Smooth muscle cell (in vitro differentiated cells): Measurements from ENCODE around the gene GUSB. TPM values are rescaled to one million over a fixed set of nuclear protein-coding genes. Genes with fewer than 3 reads are reported as not detected.
"Not testable (repeated sequence)": the region's sequence is repeated elsewhere in the genome, so short reads cannot be mapped to it uniquely, and the experiment has no call there.

Source experiments
- DNase-seq: peaks from one replicate; lab custom pipeline; 2025; ENCODE audit not compliant: unreplicated experiment; lab: John Stamatoyannopoulos, UW
- H2AFZ ChIP-seq: fragments of 200-600 bp; sonication (generic); 2 replicates; pipeline ENCODE4 v1.6.0; 2016; ENCODE audit warnings: antibody characterized with exemption, low read depth, mild to moderate bottlenecking
- H3F3A ChIP-seq: fragments of 200-600 bp; sonication (generic); 2 replicates; pipeline ENCODE4 v1.6.0; 2017; ENCODE audit warnings: antibody characterized with exemption, low read depth
- H3K27ac ChIP-seq: fragments of 200-600 bp; sonication (generic); 2 replicates; pipeline ENCODE4 v1.5.1; 2016; ENCODE audit warnings: low read depth, mild to moderate bottlenecking
- H3K27me3 ChIP-seq: fragments of 200-600 bp; sonication (generic); 2 replicates; pipeline ENCODE4 v1.6.1; 2016; ENCODE audit warnings: low read depth, mild to moderate bottlenecking
- H3K36me3 ChIP-seq: fragments of 200-600 bp; sonication (generic); 2 replicates; pipeline ENCODE4 v1.5.1; 2016; ENCODE audit warnings: low read depth
- H3K4me1 ChIP-seq: fragments of 200-600 bp; sonication (generic); 2 replicates; pipeline ENCODE4 v1.5.1; 2016; ENCODE audit warnings: low read depth
- H3K4me2 ChIP-seq: fragments of 200-600 bp; sonication (generic); 2 replicates; pipeline ENCODE4 v1.6.0; 2016; ENCODE audit warnings: mild to moderate bottlenecking
- H3K4me3 ChIP-seq: fragments of 200-600 bp; sonication (generic); 2 replicates; pipeline ENCODE4 v1.5.1; 2016; ENCODE audit warnings: mild to moderate bottlenecking
- H3K79me2 ChIP-seq: fragments of 200-600 bp; sonication (generic); 2 replicates; pipeline ENCODE4 v1.6.0; 2016; ENCODE audit warnings: low read depth, mild to moderate bottlenecking
- H3K9ac ChIP-seq: fragments of 200-600 bp; sonication (generic); 2 replicates; pipeline ENCODE4 v1.6.0; 2016; ENCODE audit warnings: low read depth
- H3K9me3 ChIP-seq: fragments of 200-600 bp; sonication (generic); replicated peaks from 2 replicates; pipeline ENCODE4 v1.5.1; 2016; ENCODE audit warnings: low read depth
- H4K20me1 ChIP-seq: fragments of 200-600 bp; sonication (generic); 2 replicates; pipeline ENCODE4 v1.6.0; 2016; ENCODE audit warnings: low read depth
- WGBS: methylation state at CpG from one replicate; pipeline ENCODE4 v1.1.7; 2016; ENCODE audit warnings: low lambda C conversion rate; 5-methylcytosine and 5-hydroxymethylcytosine counted together
- polyA plus RNA-seq: library from polyadenylated mRNA; unstranded; fragments of >200 nt; fragmentation: Nextera tagmentation; extraction: Ambion mirVana; gene quantifications from 2 replicates; pipeline ENCODE4 v1.2.1, GENCODE V29; 2016
- total RNA-seq: library from RNA; depleted of rRNA; stranded (reverse); fragments of >200 nt; gene quantifications from 2 replicates; pipeline ENCODE4 v1.2.3, GENCODE V29; 2014
- TF ChIP-seq, protein P1 (sequence below): fragments of 200-600 bp; sonication (generic); IDR thresholded peaks from 2 replicates; pipeline ENCODE4 v1.5.1; 2017; ENCODE audit warnings: borderline replicate concordance, mild to moderate bottlenecking, antibody characterized with exemption; ENCODE audit not compliant: insufficient read depth, poor library complexity, severe bottlenecking

The GUSB gene
- total and polyA plus RNA-seq, 2 experiments from 2014 or later = 24.4 to 42.1 TPM

DNA sequence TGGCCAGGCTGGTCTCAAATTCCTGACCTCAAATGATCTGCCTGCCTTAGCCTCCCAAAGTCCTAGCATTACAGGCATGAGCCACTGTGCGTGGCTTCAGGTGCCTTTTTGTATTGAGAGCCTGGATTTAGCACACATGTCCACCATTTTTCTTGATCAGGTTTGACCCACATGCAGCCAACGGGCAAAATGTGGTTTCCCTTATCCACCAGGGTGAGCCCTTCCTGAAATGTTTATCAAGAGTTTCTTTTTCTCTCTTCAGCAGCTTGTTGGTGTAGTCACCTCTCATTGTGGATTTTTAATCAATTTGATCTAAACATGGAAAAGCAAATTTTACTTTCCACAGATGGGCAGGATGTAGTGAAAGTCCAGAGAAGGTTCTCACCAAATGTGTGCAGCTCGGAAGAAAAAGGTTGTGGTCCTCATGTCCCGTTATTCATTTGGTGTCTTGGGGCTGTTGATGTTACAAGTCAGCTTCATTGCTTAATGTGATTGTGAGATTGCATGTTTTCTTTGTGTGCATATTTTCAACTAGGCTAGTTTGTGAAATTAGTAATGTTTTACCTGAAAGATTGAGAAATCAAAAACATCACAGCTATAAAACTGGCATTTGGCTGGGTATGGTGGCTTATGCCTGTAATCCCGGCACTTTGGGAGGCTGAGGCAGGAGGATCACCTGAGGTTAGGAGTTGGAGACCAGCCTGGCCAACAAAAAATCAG, 28.9 kb downstream of the GUSB start:
- Histone ChIP-seq H3K4me1 (no peaks in the 10 kb centered on the region), H3K9ac (no peak overlapping the region), H3K9me3 (no peaks in the 10 kb centered on the region), H2AFZ (no peak overlapping the region), H3F3A (no peaks in the 10 kb centered on the region), H3K27ac (no peak overlapping the region), H3K36me3 (peaks cover 5% of the 10 kb centered on the region), H4K20me1 (no peaks in the 10 kb centered on the region), H3K4me2 (no peak overlapping the region), H3K4me3 (no peak overlapping the region), H3K27me3 (no peaks in the 10 kb centered on the region), H3K79me2 (no peaks in the 10 kb centered on the region)
- no peak for DNase-seq
- WGBS = 92% methylated on average over 5 of the region's 5 CpGs
- TF ChIP-seq, protein P1, sequence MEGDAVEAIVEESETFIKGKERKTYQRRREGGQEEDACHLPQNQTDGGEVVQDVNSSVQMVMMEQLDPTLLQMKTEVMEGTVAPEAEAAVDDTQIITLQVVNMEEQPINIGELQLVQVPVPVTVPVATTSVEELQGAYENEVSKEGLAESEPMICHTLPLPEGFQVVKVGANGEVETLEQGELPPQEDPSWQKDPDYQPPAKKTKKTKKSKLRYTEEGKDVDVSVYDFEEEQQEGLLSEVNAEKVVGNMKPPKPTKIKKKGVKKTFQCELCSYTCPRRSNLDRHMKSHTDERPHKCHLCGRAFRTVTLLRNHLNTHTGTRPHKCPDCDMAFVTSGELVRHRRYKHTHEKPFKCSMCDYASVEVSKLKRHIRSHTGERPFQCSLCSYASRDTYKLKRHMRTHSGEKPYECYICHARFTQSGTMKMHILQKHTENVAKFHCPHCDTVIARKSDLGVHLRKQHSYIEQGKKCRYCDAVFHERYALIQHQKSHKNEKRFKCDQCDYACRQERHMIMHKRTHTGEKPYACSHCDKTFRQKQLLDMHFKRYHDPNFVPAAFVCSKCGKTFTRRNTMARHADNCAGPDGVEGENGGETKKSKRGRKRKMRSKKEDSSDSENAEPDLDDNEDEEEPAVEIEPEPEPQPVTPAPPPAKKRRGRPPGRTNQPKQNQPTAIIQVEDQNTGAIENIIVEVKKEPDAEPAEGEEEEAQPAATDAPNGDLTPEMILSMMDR = no peak

DNA sequence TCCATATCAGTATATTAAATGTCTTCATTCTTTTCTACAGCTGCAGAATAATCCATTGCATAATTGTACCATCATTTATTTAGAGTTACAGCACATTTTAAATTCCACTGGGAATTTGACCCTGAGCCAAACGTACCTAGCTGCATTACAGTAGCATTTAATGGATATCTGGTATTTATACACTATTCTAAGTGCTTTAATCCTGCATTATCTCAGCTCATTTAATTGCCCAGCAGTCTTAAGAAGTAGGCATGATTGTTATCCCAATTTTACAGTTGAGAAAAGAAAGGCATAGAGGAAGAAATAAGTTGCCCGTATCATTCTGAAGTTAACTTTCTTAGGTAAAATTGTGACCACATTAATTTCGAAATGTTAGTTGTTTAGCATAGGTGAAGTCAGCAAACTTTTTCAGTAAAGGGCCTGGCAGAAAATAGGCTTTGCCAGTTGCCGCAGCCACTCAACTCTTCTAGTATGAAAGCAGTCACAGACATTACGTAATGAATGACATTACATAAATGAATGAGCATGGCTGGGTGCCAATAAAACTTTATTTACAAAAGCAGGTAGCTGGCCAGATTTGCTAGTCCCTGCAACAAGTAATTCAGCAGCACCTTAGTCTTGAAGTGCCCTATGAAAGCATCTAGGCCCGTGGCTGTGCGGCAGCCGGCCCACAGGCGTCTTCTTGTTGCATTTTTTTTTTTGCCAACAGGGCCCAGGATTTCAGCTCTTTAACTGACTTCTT, 30.0 kb downstream of the GUSB start:
- TF ChIP-seq, protein P1 = no peak

DNA sequence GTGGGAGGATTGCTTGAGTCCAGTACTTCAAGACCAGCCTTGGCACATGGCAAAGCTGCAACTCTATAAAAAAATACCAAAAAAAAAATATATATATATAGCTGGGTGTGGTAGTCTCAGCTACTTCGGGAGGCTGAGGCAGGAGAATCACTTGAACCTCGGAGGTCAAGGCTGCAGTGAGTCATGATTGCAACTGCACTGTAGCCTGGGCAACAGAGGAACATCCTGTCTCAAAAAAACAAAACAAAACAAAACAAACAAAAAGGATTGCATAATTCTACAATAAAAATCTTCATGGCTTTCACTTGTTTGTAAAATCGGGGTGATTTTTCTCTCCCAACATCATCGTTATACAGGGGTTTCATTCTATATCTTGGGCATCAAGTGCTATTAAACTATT, 35.1 kb downstream of the GUSB start:
- no peak for DNase-seq
- no peaks in the 10 kb centered on the region for H3K27me3 ChIP-seq
- H4K20me1 ChIP-seq = peaks cover 3% of the 10 kb centered on the region
- TF ChIP-seq, protein P1 = no peak
- peaks cover under 1% of the 10 kb centered on the region for H3K79me2 ChIP-seq
- H3K4me3 ChIP-seq = no peak overlapping the region
- H3K36me3 ChIP-seq = no peaks in the 10 kb centered on the region
- H3K9me3 ChIP-seq = no peaks in the 10 kb centered on the region
- no peaks in the 10 kb centered on the region for H3F3A ChIP-seq
- no peak overlapping the region for H3K27ac ChIP-seq
- no peaks in the 10 kb centered on the region for H3K4me1 ChIP-seq
- H3K4me2 ChIP-seq = no peak overlapping the region
- WGBS = 94% methylated on average over 4 of the region's 4 CpGs
- H3K9ac ChIP-seq = no peak overlapping the region
- no peak overlapping the region for H2AFZ ChIP-seq

More for the DNA sequence above, 30.0 kb downstream of the GUSB start:
- WGBS = 95% methylated on average over 9 of the region's 9 CpGs
- Histone ChIP-seq H3K36me3 (peaks cover 5% of the 10 kb centered on the region), H2AFZ (no peak overlapping the region), H3K27me3 (no peaks in the 10 kb centered on the region), H3K4me3 (no peak overlapping the region), H4K20me1 (no peaks in the 10 kb centered on the region), H3F3A (no peaks in the 10 kb centered on the region), H3K4me2 (no peak overlapping the region), H3K9me3 (no peaks in the 10 kb centered on the region), H3K27ac (no peak overlapping the region), H3K79me2 (no peaks in the 10 kb centered on the region), H3K4me1 (no peaks in the 10 kb centered on the region), H3K9ac (no peak overlapping the region)
- no peak for DNase-seq

DNA sequence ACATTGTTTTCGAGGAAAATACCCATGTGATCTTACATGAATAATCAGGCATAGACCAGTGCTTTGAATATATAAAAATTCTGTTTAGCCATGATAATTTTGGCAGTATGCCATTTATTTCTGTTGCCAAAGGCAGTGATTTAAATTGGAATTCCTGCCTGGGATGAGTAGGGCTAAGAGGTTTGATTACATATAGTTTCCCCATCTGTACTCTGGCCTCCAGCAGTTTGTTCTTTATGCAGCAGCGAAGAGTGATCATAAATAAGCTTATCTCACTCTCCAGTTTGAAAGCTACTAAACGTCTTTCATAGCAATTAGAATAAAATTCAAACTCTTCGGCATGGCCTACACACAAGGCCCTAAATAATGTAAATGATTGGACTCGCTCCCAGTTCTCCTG, 36.2 kb downstream of the GUSB start:
- not testable (repeated sequence) for H3K36me3 ChIP-seq, H3K4me2 ChIP-seq, H4K20me1 ChIP-seq, H3K27ac ChIP-seq, H2AFZ ChIP-seq, H3K9ac ChIP-seq, H3K79me2 ChIP-seq, DNase-seq, H3K27me3 ChIP-seq, H3F3A ChIP-seq, H3K4me1 ChIP-seq, H3K4me3 ChIP-seq, H3K9me3 ChIP-seq
- 100% methylated on average over 1 of the region's 5 CpGs for WGBS
